ENCODE data around the gene AEBP2.
"Not testable (repeated sequence)": the region's sequence is repeated elsewhere in the genome, so short reads cannot be mapped to it uniquely, and the experiment has no call there.

AEBP2 gene

GRCh38 chr12:19423166-19423930 is 15.9 kb upstream of the AEBP2 start:
- DNase-seq = no peak

DNA sequence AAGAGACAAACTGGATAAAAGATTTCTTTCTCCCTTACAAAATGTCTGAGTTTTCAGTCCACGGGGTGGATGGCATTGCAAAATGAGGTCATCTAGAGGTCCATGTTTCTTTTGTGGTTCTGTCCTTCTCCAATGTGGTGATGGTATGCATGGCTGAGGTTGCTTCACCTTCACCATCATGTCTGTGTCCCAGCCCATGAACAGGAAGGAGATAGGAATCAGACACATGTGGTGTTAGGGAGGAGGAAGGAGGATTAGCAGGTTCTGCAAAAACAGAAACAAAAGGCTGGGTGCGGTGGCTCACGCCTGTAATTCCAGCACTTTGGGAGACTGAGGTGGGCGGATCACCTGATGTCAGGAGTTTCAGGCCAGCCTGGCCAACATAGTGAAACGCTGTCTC is 11.0 kb upstream of the AEBP2 start:
- no peak for DNase-seq

GRCh38 chr12:19429491-19429890 is 9.8 kb upstream of the AEBP2 start:
- DNase-seq = not testable (repeated sequence)

- DNase-seq = no peak
Observed at GRCh38 chr12:19430988-19431387, 8.3 kb upstream of the AEBP2 start.

- peak; percentile 53 for DNase-seq
Observed at GRCh38 chr12:19431407-19432308, 7.6 kb upstream of the AEBP2 start.

GRCh38 chr12:19432309-19433170 is 6.8 kb upstream of the AEBP2 start:
- no peak for DNase-seq

DNA sequence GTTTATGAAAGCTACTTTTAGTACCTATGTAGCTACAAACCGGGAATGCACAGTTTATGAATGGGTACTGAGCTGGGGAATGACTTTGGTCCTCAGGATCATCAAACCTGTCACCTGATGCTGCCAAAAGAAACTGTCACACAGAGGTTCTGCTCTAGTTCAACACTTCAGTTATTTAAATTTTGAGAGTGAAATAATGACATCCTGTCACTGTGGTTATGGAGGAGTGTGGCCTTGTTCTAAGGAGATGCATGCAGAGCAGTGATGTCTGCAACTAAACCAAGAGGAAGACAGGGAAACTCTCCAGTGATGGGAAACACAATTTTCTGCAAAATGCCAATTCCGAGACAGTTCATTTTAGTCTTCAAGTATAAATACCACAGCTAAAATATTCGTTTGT is 4.8 kb upstream of the AEBP2 start:
- no peak for DNase-seq

GRCh38 chr12:19435831-19436497 is 3.3 kb upstream of the AEBP2 start:
- DNase-seq = no peak

- DNase-seq = no peak
Observed at GRCh38 chr12:19436931-19437330, 2.4 kb upstream of the AEBP2 start.

- DNase-seq = no peak
Observed at GRCh38 chr12:19437996-19438395, 1.3 kb upstream of the AEBP2 start.

DNA sequence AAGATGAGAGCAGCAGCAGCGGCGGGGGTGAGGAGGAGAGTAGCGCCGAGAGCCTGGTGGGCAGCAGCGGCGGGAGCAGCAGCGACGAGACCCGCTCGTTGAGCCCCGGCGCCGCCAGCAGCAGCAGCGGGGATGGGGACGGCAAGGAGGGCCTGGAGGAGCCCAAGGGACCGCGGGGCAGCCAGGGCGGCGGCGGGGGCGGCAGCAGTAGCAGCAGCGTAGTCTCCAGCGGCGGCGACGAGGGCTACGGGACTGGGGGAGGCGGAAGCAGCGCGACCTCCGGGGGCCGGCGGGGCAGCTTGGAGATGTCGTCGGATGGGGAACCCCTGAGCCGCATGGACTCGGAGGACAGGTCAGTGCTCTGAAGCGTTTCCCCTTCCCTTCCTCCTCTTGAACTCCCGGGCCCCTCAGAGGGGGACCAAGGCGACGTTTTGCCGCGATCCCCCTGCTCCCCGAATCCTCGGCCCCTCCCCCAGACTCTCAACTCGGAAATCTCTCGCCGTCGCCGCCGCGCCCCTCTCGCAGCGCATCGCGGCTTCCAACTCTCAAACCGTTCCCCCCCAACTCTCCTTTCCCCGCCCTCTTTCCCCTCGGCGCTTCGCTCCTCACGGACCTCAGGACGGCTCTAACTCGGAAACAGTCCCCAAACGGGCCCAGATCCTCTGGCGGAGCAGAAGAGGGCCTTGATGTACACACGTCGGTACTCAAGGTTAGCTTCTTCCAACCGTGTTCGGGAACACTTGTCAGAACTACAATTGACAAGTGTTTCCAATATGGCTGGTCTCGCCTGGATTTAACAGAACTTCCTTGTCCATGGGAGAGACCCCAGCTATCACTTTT is 947 bp downstream of the AEBP2 start:
- peak; percentile 88 for DNase-seq

- no peak for DNase-seq
Observed at GRCh38 chr12:19440916-19441315, 1.6 kb downstream of the AEBP2 start.

DNA sequence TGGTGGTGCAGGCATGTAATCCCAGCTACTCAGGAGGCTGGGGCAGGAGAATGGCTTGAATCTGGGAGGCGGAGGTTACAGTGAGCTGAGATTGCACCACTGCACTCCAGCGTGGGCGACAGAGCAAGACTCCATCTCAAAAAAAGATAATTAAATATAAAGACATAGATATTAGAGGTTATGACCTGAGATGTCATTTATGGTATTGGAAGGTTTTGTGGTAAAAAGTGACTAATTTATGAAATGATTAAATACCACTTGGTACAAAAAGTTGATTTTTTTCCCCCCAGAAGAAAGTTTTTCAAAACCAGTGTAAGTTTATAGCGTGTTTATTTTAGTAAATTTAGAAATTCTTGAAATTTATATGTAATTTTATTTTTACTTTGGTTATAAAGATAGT is 4.3 kb downstream of the AEBP2 start:
- no peak for DNase-seq

DNA sequence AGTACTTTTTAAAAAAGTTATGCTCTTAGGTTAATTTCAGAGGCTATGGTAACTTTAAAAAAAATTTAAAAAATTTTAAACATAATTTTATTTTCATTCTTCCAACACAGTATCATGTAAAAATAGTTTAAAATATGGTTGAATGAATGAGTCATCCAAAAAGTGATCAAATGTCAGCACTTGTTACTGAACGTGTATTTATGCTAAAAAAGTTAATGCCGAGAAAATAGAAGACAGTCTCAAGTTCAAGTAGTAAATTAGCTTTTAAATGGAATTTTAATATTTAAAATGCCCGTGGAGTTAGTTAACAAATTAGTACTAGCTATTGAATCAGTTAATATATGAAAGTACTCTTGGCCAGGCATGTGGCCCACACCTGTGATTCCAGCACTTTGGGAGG is 4.8 kb downstream of the AEBP2 start:
- DNase-seq = no peak

GRCh38 chr12:19447386-19447785 is 8.1 kb downstream of the AEBP2 start:
- no peak for DNase-seq

DNA sequence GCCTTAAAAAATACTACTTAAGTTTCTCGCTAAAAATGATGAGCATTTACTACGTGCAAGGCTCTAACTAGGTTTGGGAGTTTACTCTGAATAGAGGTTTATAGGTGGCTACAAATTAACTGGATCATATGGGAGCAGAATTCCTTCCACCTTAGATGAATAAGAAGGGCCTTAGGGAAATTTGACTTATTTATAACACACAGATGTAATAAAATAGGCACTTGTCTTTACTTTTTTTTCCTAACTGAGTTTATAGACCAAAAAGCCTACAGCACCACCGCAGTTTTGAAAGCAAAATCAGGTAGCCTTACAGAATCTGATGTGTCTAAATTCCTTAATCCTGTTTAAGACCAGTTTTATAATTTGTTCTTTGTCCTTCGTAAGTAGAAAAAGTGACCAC is 10.5 kb downstream of the AEBP2 start:
- no peak for DNase-seq

DNA sequence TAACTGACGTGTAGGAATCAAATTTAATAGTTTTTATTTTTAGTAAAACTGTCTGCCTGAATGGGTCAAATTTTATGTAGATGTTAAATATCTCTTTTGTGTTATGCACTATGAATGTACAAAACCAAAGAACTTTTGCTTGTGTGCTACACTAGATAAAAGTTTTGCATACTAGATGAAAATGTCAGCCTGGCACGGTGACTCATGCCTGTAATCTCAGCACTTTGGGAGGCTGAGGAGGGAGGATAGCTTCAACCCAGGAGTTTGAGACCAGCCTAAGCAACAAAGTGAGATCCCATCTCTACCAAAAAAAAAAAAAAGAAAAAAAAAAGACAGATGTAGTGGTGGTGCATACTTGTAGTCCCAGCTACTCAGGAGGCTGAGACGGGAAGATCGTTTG is 11.1 kb downstream of the AEBP2 start:
- DNase-seq = no peak

DNA sequence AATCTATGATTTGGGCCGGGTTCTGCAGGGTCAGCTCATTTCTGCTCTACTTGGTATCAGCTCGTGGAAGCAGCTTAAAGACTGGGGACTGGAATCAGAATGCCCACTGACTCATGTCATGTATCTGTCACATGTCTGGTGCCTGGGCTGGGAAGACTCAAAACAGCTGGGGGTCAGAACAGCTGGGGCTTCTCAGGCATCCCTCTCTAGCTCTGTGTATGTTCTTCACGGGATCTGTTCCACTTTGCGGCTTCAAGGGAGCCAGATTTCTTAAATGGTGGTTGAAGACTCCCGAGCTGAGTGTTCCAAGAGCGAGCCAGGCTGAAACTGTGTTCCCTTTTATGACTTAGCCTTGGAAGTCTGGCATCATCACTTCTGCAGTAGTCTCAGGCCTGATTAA is 11.9 kb downstream of the AEBP2 start:
- peak; percentile 67 for DNase-seq

DNA sequence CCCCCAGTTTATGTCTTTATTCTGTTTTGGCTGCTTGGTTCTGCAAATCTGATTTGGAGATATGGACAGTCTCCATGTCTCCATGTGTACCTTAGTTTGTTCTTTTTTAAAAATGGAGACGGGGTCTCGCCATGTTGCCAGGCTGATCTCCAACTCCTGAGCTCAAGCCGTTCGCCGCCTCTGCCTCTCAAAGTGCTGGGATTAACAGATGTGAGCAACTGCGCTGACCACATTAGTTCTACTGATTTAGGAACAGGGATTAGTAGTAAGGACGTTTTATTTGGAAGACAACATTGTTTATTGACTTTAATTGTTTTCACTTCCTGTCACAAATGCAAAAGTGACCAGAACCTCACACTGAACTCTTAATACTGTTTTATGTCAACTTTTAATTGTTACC is 14.7 kb downstream of the AEBP2 start:
- DNase-seq = no peak

- no peak for DNase-seq
Observed at GRCh38 chr12:19454837-19455236, 15.5 kb downstream of the AEBP2 start.

GRCh38 chr12:19456176-19456575 is 16.9 kb downstream of the AEBP2 start:
- DNase-seq = no peak

- DNase-seq = no peak
Observed at GRCh38 chr12:19457561-19457960, 18.3 kb downstream of the AEBP2 start.
